Ishikawa (cell line): ENCODE results near the gene CHMP6.

Source experiments
- CEBPB ChIP-seq: IDR thresholded peaks from 2 replicates; pipeline ENCODE4 v1.6.1; 2012
- CREB1 ChIP-seq: IDR thresholded peaks from 2 replicates; pipeline ENCODE4 v1.6.1; 2012; ENCODE audit warnings: low read depth
- EGR1 ChIP-seq: IDR thresholded peaks from 2 replicates; pipeline ENCODE4 v1.6.1; 2012
- EP300 ChIP-seq: IDR thresholded peaks from 2 replicates; pipeline ENCODE4 v1.6.1; 2012; ENCODE audit warnings: borderline replicate concordance
- FOXM1 ChIP-seq: IDR thresholded peaks from 2 replicates; pipeline ENCODE4 v1.6.1; 2012; ENCODE audit warnings: low read depth, borderline replicate concordance
- MAX ChIP-seq: IDR thresholded peaks from 2 replicates; pipeline ENCODE4 v1.6.1; 2012
- NFIC ChIP-seq: IDR thresholded peaks from 2 replicates; pipeline ENCODE4 v1.6.1; 2012
- RAD21 ChIP-seq: IDR thresholded peaks from 2 replicates; pipeline ENCODE4 v1.6.1; 2012; ENCODE audit warnings: low read depth
- REST ChIP-seq: IDR thresholded peaks from 2 replicates; pipeline ENCODE4 v1.6.1; 2012; ENCODE audit warnings: low read depth, mild to moderate bottlenecking
- TAF1 ChIP-seq: IDR thresholded peaks from 2 replicates; pipeline ENCODE4 v1.6.1; 2012; ENCODE audit warnings: low read depth, mild to moderate bottlenecking
- TCF12 ChIP-seq: IDR thresholded peaks from 2 replicates; pipeline ENCODE4 v1.6.1; 2012; ENCODE audit warnings: low read depth
- TEAD4 ChIP-seq: IDR thresholded peaks from 2 replicates; pipeline ENCODE4 v1.6.1; 2012
- YY1 ChIP-seq: IDR thresholded peaks from 2 replicates; pipeline ENCODE4 v1.6.1; 2012; ENCODE audit warnings: low read depth
- ZBTB7A ChIP-seq: IDR thresholded peaks from 2 replicates; pipeline ENCODE4 v1.6.1; 2012; ENCODE audit warnings: low read depth
- TF ChIP-seq, protein P1 (sequence below): IDR thresholded peaks from 2 replicates; pipeline ENCODE4 v1.6.1; 2012

CHMP6 gene

DNA sequence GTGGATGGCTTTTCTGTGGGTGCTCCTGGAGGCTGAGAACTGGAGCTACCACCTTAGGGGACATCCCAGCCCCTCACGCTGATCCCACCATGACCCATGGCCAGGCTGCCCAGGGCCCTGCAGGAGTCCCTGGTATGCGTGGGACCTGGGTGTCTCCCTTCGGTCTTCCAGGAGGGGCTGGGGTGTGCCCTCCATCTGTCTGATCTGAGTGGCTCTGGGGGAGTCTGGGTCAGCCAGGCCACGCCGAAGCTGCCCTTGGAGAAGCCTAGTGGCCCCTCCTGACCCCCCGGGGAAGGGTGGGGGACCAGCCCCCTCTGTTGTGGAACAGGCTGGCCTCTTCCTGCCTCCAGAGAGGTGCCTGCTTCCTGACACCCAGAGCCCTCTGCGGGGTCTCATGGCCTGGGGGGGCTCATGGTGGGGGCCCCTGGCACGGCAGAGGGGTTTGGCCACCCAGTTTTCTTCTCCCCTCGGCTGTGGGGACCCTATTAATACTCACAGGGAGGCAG lies 54.0 kb downstream of the CHMP6 start:
- TF ChIP-seq TCF12 (no peak), ZBTB7A (0 out of 2 replicates have a peak, but pooled peaks have one; percentile 24), MAX (no peak)
- TF ChIP-seq, protein P1, sequence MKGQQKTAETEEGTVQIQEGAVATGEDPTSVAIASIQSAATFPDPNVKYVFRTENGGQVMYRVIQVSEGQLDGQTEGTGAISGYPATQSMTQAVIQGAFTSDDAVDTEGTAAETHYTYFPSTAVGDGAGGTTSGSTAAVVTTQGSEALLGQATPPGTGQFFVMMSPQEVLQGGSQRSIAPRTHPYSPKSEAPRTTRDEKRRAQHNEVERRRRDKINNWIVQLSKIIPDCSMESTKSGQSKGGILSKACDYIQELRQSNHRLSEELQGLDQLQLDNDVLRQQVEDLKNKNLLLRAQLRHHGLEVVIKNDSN, result no peak

- no peak for TF ChIP-seq ZBTB7A
- TF ChIP-seq CEBPB, result no peak
- TF ChIP-seq MAX, result no peak
- TF ChIP-seq, protein P1, result no peak
- no peak for TF ChIP-seq CREB1
- TF ChIP-seq TEAD4, result no peak
- no peak for TF ChIP-seq NFIC
- no peak for TF ChIP-seq FOXM1
- no peak for TF ChIP-seq EGR1
- no peak for TF ChIP-seq REST
- TF ChIP-seq TCF12, result no peak
- no peak for TF ChIP-seq EP300
- no peak for TF ChIP-seq RAD21
These were observed 54.6 kb downstream of the CHMP6 start for GRCh38 chr17:81046132-81046769.

DNA sequence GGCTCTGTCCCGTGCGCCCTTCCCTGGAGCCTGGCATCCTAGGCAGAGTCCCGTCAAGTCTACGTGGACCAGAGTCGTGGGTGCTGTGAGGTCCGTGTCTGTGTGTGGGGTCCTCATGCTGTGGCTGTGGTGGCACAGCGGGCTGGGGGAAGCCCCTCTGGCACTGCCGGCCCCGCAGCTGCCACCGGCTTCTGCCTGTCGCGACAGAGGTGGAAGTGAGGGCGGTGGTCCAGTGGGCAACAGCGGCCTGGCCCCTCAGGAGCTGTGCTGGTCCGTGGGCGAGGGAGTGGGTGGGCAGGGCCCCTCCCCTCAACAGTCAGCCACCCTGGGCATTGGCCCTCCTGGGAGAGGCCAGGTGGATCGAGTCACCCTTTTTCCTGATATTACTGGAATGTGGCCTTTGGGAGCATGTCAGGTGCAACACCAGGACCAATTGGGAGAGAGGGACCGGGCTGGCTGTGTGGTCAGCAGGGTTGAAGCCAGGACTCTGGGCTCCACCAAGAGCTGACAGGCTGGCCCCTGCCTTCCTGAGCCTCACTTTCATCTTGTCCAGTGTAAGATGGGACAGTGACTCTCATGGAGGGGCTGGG lies 55.2 kb downstream of the CHMP6 start:
- no peak for TF ChIP-seq CREB1
- no peak for TF ChIP-seq YY1
- no peak for TF ChIP-seq FOXM1
- TF ChIP-seq TAF1, result no peak
- TF ChIP-seq TEAD4, result no peak
- no peak for TF ChIP-seq EGR1
- no peak for TF ChIP-seq NFIC
- TF ChIP-seq REST, result no peak
- TF ChIP-seq EP300, result no peak
- TF ChIP-seq RAD21, result no peak
- TF ChIP-seq, protein P1, result no peak
- no peak for TF ChIP-seq TCF12
- TF ChIP-seq MAX, result no peak
- no peak for TF ChIP-seq CEBPB
- no peak for TF ChIP-seq ZBTB7A

DNA sequence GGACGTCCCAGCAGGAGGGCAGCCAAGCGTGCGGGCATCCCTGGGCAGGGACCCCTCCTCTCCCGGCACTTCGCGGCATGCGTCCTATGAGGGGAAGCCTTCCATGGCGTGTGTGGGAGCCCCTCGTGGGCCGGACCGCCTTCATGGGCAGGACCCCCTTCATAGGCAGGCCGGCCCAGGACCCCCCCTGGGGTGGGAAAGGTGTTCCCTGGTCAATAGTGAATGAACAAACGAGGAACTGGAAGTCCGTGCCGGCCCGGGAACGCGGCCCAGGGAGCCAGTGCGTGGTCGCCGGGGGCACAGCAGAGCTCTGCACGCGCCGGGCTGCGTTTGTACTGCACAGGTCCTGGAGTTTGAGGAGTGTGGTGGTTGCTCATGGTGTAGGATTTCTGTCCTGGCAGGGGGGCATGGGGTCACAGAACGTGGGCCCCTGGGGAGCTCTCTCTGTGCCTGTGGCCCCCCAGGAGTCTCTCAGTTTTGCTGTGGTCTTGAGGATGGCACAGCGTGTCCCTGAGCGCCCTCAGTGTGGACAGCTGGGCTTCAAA lies 57.3 kb downstream of the CHMP6 start:
- TF ChIP-seq REST (no peak), ZBTB7A (peak; percentile 37)
